Ovary (tissue), 3 donors: ENCODE measurements around the gene RSPH1.

Experiments
- CTCF ChIP-seq, 3 donors: fragments of 450-650 bp in 2 of 3; fragments of 200-600 bp in 1 of 3; IDR thresholded peaks; one replicate each; pipeline versions ENCODE4 v1.5.1 to v1.8.0; 2016 to 2022; ENCODE audit warnings: antibody characterized with exemption in 3 of 3, mild to moderate bottlenecking in 1 of 3
- POLR2A ChIP-seq: fragments of 450-650 bp; IDR thresholded peaks from one replicate; pipeline ENCODE4 v1.6.1; 2017; ENCODE audit warnings: antibody characterized with exemption, mild to moderate bottlenecking, moderate library complexity
- donor health status: DM: no; HTN: no; CAD: no.

GRCh38 chr21:42478504-42478903, 17.5 kb downstream of the RSPH1 start:
- TF ChIP-seq CTCF (IDR thresholded peaks at IDR 0.05) (no peak), POLR2A (no peak)
